ENCODE measurements around the gene SUPT4H1. TPM values are rescaled to one million over a fixed set of nuclear protein-coding genes. Genes with fewer than 3 reads are reported as not detected.
A peak's percentile ranks its signal among the peaks of the same experiment; 100 is the strongest.

Gene SUPT4H1
- total and polyA plus RNA-seq, 10 donors: 37.8 to 106 (median 66.6) TPM

- Histone ChIP-seq H3K36me3 (peaks cover 0 to 24% (median 10%) of the 10 kb centered on the region in 6 donors), H3K4me3 (peak within 1 kb of the TSS; percentile 90 to 100 (median 96)), H3K27me3 (replicated peaks in 1 of 7) (peaks cover 0 to 26% (median 5%) of the 10 kb centered on the region in 7 donors), H3K27ac (peak within 1 kb of the TSS; percentile 57 to 100 (median 99)), H3K9me3 (no peaks in the 10 kb centered on the region), H3K4me1 (peaks cover 0 to 83% (median 61%) of the 10 kb centered on the region in 6 donors)
- TF ChIP-seq POLR2A (IDR thresholded peaks at IDR 0.05) (peak in 2 of 3 donors; percentile 35 to 75), POLR2AphosphoS5 (IDR thresholded peaks at IDR 0.05) (peak; percentile 86 to 91 (median 90)), CTCF (IDR thresholded peaks at IDR 0.05 in 8 of 11, conservative IDR thresholded peaks at IDR 0.05 in 3 of 11) (no peak)
- intact Hi-C loops (cut with DNase I; ENCODE audit: low total_unique reads): no loop called here
- WGBS, 5 donors: 8 to 24% (median 10%) methylated on average over 17 to 23 of the region's 23 CpGs
- peak; percentile 94 for DNase-seq
These were observed 23.6 kb downstream of the SUPT4H1 start, which contains the start of gene TSPOAP1 for GRCh38 chr17:58328195-58329034. TSS of gene TSPOAP1 (minus strand) at chr17:58328795. CDS start at chr17:58327920, 875 bp downstream.

DNA sequence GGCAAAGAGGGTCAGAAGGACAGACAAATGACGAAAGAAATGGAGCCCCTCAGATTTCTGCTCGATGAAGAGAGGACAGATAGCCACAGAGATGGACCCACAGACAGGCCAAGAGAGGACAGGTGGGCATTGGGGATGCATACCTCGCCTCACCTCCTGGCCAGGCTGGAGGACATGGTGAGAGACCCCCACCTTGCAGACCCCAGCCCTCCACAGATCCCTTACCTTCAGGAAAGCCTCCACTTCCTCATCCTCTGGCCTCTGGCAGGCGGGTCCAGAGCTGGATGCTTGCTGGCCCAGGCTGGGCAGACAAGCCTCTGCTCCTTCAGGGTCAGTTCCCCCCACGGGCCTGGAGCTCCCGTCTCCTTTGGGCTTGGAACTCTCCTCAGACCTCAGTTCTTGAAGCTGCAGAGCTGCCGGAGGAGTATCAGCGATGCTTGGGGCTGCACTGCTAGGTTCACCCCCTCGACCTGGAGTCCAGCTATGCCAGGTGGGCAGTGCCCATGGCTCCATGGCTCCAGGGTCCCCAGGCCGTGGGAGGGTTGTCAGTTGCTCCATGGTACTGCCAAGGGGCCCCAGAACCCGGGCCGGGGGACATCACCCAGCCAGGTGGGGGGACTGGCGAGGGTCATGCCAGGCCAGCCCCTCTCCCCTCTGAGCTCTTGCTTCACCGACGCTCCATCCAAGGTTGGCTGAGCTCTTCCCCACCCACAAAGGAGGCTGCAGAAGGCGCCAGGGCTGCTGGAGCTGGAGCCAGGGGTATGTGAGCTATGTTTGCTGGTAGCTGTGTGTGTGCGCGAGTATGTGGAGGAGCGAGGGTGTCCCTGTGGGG lies 24.4 kb downstream of the SUPT4H1 start:
- Histone ChIP-seq H3K4me3 (peak overlapping the region; percentile 13 to 100 (median 96)), H3K36me3 (peaks cover 0 to 30% (median 10%) of the 10 kb centered on the region in 6 donors), H3K9me3 (no peaks in the 10 kb centered on the region), H3K27me3 (replicated peaks in 1 of 7) (peaks cover 0 to 26% (median 5%) of the 10 kb centered on the region in 7 donors), H3K27ac (peak overlapping the region; percentile 42 to 100 (median 98)), H3K4me1 (peaks cover 0 to 81% (median 59%) of the 10 kb centered on the region in 6 donors)
- peak; percentile 92 for DNase-seq
- WGBS, 5 donors: 40 to 72% (median 45%) methylated on average over 4 to 19 of the region's 19 CpGs
- intact Hi-C loops (cut with DNase I; ENCODE audit: low total_unique reads): no loop called here
- TF ChIP-seq POLR2AphosphoS5 (IDR thresholded peaks at IDR 0.05) (peak in 1 of 3 donors; percentile 90), CTCF (IDR thresholded peaks at IDR 0.05 in 8 of 11, conservative IDR thresholded peaks at IDR 0.05 in 3 of 11) (no peak)

GRCh38 chr17:58326609-58327362 lies 25.2 kb downstream of the SUPT4H1 start:
- 66 to 82% (median 71%) methylated on average over 9 of the region's 9 CpGs for WGBS, 5 donors
- Histone ChIP-seq H3K9me3 (no peaks in the 10 kb centered on the region), H3K4me1 (peaks cover 0 to 81% (median 59%) of the 10 kb centered on the region in 6 donors), H3K36me3 (peaks cover 0 to 35% (median 10%) of the 10 kb centered on the region in 6 donors), H3K27me3 (replicated peaks in 1 of 7) (peaks cover 0 to 26% (median 5%) of the 10 kb centered on the region in 7 donors), H3K4me3 (peak overlapping the region in 4 of 8 donors; percentile 90 to 100 (median 97)), H3K27ac (peak overlapping the region in 3 of 8 donors; percentile 98 to 100 (median 100))
- intact Hi-C loops (cut with DNase I; ENCODE audit: low total_unique reads): no loop called here
- TF ChIP-seq CTCF (IDR thresholded peaks at IDR 0.05 in 8 of 11, conservative IDR thresholded peaks at IDR 0.05 in 3 of 11): no peak
- peak in 1 of 3 donors; percentile 49 for TF ChIP-seq POLR2AphosphoS5 (IDR thresholded peaks at IDR 0.05)
- DNase-seq: peak; percentile 74

All from spleen (tissue), 11 donors.